Stimulated activated CD8-positive, alpha-beta memory T cell treated with anti-CD3 and anti-CD28 coated beads, Interleukin-7, amount 100 ng/mL, for 24 hours (primary cell): ENCODE measurements around the gene GNB3.
A peak's percentile ranks its signal among the peaks of the same experiment; 100 is the strongest.
"Not testable (repeated sequence)": the region's sequence is repeated elsewhere in the genome, so short reads cannot be mapped to it uniquely, and the experiment has no call there.

ENCODE experiments used
- DNase-seq: peaks from one replicate; pipeline ENCODE4 v3.0.0-alpha.2; 2020; ENCODE audit warnings: low read depth

GNB3 gene

DNA sequence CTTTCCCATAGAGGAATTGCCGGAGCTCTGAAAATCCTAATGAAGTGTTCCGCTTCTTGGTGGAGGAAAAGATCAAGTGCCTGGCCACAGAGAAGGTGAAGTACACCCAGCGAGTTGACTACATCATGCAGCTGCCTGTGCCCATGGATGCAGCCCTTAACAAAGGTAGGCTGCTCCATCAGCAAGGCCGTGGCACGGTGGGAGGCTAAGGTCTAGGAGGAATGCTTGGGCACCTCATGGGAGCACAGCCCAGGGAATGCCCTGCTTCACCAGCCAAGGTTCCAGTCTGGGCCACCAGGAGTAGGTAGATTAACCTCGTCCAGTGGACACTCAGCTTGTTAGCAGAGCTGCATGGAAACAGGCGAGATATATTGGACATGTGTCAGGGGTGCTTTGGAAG, 20.2 kb downstream of the GNB3 start:
- DNase-seq = no peak

DNA sequence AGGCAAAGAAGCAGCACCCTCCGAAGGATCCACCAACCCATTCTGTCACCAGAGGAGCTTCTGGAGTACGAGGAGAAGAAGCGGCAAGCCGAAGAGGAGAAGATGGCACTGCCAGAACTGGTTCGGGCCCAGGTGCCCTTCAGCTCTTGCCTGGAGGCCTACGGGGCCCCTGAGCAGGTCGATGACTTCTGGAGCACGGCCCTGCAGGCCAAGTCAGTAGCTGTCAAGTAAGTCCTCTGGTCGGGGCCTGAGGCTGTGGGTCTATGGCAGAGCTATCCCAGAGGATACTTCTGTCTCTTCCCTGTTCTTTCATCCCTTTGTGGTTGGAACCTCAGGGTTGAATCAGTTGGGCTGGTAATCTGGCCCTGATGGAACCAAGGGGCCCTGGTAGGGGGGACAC, 20.7 kb downstream of the GNB3 start:
- DNase-seq = no peak

DNA sequence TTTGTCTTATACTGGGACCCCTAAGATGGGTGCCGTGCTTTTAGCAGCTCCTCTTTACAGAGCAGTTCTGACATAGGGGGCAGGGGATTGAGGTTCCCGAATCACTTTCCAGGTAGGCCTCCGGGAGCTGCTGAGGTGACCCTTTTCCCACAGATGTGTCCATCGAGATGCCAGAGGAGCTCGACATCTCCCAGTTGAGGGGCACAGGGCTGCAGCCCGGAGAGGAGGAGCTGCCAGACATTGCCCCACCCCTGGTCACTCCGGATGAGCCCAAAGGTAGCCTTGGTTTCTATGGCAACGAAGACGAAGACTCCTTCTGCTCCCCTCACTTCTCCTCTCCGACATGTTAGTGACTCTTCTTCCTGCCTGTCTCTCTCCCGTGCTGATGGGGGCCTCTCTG, 22.3 kb downstream of the GNB3 start:
- DNase-seq = no peak

DNA sequence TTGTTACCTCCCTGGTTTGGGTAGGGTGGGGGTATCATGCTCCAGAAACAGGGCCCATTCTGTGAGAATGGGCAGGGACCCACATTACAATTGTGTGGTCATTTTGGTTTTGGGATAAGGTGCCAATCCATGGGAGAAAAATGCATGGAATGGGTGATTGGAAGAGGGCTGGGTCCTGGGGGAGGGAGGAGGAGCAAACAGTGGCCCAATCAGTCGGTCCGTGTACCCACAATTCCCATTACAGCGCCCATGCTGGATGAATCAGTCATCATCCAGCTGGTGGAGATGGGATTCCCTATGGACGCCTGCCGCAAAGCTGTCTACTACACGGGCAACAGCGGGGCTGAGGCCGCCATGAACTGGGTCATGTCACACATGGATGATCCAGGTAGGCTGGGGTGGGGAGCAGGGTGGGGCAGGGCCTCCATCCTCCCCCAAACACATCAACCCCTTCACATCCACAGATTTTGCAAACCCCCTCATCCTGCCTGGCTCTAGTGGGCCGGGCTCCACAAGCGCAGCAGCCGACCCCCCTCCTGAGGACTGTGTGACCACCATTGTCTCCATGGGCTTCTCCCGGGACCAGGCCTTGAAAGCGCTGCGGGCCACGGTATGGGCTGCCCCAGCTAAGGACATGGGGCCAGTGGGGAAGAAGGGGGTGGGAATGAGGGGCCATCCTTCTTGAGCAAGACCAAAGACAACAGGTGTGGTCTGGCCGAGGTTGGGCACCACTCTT, 23.0 kb downstream of the GNB3 start:
- no peak for DNase-seq

DNA sequence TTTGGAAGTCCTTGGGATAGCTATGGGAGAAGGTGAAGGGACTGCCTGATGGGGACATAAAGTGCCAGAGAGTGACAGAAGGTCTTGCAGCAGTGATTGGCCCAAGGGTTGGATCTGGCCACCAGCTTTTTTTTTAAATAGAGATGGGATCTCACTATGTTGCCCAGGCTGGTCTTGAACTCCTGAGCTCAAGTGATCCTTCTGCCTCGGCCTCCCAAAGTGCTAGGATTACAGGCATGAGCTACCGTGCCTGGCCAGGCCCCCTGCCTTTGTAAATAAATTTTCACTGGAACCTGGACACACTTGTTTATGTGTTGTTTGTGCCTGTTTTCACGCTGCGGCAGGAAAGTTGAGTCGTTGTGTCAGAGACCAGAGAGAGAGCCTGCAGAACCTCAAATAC, 24.6 kb downstream of the GNB3 start:
- DNase-seq = not testable (repeated sequence)

DNA sequence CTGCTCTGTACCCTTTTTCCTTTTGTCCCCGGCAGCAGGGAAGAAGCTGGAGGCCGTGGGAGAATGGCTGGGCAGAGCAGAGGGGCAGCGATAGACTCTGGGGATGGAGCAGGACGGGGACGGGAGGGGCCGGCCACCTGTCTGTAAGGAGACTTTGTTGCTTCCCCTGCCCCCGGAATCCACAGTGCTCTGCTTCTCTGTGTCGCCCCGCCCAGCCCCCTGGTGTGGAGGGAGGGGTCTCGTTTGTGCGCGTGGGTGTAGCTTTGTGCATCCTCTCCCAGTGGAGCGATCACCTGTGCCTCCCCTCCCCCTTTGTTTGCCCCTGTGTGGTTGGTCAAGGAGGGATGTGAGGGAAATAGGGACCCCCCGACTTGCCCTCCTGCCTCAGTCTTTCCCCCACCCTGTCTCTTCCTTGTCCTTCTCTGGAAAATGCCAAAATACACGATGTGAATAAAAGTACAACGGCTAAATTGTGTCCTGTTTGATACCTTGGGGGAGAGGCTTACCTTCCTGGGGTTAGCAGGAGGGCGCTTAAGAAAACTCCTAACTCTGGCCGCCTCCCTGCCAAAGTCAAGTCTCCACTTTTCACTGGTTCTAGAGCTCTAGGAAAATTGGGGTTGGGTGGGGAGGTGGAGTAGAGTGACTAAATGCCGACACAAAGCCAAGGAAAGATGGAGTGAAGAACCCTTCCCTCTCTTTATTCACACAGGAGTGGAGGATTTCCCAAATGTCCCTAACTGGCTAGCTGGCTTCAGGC, 25.6 kb downstream of the GNB3 start:
- no peak for DNase-seq

DNA sequence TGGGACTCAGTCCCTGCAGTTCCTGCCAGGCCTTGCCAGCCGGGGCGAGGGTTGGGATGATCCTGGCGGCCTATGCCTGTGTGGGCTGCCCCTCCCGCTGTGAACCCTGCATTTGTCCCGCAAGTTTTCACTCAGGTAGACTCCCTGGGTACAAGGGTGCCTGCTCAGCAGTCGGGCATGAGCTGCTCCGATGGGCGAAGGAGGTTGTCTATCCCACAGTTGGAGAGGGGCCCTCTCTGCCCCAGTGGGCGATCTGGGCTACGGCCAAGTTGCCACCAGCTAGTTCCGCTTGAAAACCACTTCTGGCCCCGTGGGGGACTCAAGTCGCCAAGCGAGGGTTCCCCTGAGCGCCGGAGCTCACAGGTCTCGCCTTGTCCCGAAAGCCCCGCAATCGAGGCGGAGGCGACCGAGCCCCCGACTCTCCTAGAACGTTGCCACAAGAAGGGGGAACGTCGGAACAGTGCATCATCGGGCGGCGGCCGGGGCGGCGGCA, 26.2 kb downstream of the GNB3 start:
- no peak for DNase-seq

DNA sequence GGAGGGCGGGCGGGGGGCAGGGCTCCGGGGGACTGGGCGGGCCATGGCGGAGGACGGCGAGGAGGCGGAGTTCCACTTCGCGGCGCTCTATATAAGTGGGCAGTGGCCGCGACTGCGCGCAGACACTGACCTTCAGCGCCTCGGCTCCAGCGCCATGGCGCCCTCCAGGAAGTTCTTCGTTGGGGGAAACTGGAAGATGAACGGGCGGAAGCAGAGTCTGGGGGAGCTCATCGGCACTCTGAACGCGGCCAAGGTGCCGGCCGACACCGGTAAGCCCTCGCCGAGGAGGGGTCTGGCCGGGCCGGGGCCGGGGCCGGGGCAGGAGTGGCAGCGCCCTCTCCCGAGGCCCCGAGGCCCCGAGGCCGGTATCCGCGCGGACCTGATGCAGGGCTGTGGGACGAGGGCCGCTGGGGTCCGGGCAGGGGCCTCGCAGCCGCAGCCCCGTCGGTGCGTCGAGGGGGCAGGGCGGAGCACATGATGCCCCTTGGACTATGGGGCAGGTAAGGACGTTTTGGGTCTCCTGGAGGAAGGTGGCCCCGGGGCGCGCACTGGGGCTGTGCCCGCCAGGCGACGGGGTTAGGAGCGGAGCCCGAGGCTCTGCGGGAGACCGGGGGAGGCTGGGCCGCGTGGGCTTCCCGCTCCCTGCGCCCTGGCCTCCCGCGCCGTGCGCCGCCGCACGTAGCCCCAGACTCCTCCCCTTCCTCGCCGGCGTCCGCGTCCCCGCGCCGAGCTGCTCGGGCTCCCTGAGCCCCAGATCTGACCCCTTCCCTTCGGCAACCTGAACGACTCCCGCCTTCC, 26.9 kb downstream of the GNB3 start, which contains the start of gene TPI1:
TPI1 (plus strand) TSS at position 119 of the 798 bp plus-strand sequence; CDS start at position 155, 36 bp downstream.
- DNase-seq = no peak

DNA sequence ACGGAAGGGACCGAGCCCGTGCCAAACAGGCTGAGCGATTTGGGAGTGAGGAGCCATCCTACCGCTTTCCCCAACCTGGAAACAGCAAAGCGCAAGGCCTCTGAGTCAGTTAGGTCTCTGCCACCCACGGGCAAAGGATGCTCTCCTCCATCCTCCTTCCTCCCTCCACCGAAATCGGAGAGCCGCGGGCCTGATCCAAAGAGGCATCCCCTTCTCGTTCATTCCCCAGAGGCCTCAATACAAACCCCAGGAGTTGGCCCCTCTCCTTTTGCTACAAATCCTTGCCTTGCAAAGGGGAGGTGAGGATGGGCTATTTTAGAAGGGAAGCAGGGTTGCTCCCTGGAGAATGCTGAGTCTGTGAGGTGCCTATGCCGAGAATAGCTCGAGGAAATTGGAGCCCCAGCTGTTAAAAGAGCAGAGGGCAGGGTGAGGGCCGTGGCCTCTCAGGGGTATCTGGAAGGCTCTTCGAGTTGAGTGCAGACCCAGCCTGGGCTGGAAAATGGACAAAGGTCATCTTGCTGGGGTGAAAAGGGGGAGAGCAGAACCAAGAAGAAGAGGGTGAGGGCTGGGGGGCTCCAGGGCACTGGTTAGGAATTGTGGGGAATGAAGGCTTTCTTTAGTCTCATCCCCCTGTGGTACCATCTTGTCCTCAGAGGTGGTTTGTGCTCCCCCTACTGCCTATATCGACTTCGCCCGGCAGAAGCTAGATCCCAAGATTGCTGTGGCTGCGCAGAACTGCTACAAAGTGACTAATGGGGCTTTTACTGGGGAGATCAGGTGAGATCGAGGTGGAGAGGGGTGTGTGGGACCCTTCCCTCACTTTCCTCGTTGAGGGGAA, 27.7 kb downstream of the GNB3 start:
- DNase-seq = no peak

DNA sequence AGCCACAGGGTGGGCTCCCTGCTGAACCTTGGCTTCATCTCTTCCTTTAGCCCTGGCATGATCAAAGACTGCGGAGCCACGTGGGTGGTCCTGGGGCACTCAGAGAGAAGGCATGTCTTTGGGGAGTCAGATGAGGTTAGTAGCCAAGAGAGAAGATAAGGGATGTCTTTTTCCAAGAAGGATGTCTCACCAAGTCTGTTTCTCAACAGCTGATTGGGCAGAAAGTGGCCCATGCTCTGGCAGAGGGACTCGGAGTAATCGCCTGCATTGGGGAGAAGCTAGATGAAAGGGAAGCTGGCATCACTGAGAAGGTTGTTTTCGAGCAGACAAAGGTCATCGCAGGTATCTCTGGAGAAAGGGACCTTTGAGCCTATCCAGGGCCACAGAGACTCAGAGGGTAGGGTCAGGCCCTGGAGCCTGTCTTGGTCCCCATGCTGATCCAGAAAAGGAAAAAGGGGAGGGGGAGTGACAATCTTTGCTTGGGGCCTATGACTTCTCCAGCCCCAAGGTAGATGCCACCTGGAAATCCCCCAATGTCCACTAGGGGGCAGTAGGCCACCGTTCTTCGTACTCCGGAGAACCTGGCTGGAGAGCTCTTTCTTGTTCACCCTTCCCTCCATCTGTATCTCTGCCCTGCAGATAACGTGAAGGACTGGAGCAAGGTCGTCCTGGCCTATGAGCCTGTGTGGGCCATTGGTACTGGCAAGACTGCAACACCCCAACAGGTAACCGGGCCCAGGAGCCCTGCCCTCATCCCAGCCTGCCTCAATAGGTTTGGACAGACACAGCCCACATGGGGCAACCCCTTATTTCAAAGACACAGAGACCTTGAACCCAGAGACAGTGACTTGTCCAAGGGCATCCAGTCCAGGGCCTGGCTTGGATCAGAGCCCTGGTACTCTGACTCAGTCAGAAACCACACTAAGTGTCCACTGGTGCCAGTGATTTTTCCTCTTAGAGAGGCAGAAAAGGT, 28.6 kb downstream of the GNB3 start:
- peak; percentile 69 for DNase-seq

DNA sequence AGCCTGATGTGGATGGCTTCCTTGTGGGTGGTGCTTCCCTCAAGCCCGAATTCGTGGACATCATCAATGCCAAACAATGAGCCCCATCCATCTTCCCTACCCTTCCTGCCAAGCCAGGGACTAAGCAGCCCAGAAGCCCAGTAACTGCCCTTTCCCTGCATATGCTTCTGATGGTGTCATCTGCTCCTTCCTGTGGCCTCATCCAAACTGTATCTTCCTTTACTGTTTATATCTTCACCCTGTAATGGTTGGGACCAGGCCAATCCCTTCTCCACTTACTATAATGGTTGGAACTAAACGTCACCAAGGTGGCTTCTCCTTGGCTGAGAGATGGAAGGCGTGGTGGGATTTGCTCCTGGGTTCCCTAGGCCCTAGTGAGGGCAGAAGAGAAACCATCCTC, 29.6 kb downstream of the GNB3 start:
- not testable (repeated sequence) for DNase-seq

DNA sequence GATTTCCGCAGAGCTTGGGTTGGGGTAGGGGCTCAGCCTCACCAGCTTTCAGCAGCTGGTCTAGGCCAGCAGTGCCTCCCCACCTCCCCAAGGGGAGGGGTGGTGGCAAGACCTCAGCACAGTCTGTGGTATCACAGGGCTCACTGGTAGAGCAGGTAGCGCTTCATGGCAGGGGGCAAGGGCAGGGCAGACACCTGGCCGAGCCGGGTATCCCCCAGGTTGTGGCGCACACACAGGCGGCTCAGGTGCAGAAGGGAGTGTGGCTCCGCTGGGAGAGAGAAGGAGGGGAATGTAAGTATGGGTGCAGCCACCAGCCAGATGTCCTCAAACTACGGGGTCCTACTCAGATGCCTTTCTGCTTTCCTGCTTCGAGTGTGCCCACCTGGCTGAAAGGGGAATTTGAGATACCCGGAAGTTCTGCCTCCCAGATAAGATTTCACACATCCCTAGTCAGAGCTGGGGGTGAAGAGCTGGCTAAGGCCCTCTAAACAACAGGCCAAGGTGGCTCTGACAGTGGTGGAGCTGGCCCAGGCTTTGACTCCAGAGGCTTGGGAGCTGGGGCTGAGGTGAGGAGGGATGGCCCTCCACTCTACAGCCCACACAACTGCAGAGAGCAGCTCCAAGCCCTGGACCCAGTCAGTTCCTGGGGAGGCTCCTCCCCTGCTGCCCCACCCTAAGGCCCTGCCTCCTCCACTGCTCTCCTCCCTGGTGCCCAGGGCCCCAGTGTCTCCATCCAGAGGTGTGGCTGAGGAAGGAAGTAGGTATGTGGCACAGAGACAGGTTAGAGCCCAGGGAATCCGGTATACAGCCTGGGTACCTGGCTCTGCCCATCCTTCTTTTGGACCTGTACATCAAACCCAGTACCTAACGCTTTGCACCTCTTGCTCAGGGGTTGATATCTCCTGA, 30.6 kb downstream of the GNB3 start:
- no peak for DNase-seq

DNA sequence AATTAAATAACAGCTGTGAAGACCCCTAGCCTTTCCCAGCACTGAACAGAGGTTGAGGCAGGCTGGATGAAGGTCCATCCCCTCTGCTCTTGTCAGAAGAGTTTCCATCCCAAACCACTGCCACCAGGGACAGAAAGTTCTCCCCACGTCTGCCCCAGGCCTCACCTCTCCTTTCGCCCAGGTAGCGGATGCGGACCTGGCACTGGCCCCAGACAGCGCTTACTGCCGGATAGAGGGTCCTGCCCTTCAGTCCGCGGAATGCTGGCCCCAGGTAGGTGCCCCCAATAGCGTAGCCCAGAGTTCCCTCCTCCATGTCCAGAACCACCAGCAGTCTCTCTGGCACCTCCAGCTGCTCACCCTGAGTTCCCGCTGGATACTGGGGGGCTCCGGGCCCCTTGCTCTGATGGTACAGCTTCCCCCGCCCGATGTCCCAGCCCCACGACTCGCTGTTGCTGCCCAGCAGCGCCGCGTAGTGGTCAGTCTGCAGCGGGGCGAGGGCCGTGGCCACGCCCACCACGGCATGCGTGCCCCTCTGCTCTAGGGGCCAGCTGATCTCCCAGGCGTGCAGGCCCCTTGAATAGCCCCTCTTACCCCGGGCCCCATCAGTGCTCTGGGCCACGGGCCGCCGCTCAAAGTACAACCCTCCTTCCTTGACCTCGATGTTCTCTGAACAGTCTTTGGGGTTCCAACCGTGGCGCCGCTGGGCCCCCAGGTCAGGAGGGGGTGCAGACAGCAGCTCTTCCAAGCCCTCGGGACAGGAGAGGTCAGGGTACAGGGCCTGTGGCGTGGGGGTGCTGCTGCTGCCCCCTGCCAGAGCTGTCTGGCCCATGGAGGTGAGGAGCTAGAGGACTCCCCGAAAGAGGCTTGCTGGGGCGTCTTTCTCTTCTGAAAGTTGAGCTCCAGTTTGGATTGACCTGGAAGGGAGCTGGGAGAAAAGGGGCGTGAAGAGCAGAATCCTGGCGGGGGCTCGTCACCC, 31.6 kb downstream of the GNB3 start:
- peak; percentile 71 for DNase-seq

DNA sequence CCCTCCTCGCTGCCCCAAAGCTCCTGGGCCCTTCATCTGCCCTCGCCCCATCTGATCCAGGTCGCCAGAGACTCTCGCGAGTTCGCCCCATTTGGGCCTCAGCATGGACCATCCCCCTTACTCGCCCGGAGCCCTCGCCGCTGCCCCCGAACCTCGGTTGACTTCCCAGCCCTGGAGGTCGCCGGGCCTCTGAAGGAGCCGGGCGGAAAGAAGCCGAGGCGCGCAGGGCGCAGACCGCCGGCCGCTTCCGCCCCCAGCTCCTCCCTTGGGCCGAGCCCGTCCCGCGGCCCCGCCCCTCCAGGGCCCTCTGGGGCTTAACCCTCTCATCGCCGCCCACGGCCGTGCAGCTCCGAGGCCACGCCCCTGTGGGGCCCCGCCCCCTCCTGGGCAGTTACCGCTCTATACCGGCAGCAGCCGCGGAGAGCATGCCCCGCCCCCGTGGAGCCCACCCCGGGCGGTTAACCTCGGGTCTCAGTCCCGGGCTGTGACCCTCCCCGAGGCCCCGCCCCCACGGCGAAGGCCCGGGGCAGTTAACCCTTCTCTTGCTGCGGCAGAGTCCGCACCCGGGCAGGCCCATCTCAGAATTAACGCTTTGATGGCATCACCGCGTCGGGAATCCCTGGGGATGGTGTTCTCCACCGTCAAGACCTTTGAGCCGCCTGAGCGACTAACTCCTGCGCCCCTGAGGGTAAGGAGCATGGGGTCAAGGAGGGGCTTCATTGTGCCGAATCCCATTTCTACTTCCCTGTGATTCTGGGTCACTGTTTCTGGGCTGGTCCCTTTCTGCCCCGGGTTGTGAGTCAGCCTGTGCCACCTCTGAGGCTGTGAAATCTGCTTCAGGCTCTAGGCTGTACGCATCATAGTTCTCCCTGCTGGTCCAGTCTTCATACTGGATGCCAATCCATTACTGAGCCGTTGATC, 32.6 kb downstream of the GNB3 start, which contains the start of gene SPSB2:
SPSB2 (minus strand) TSS at position 210 of the 921 bp plus-strand sequence. CDS start 402 bp downstream, outside the sequence.
- peak; percentile 99 for DNase-seq

DNA sequence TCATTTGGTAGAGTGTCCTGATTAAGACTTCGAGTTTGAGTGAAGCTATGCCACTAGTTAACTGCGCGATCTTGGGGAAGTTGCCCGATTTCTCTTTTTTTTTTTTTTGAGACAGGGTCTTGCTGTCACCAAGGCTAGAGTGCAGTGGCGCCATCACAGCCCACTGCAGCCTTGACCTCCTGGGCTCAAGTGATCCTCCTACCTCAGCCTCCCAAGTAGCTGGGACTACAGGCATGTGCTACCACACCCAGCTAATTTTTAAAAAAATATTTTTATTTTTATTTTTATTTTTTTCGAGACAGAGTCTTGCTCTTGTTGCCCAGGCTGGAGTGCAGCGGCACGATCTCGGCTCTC, 33.3 kb downstream of the GNB3 start:
- not testable (repeated sequence) for DNase-seq

DNA sequence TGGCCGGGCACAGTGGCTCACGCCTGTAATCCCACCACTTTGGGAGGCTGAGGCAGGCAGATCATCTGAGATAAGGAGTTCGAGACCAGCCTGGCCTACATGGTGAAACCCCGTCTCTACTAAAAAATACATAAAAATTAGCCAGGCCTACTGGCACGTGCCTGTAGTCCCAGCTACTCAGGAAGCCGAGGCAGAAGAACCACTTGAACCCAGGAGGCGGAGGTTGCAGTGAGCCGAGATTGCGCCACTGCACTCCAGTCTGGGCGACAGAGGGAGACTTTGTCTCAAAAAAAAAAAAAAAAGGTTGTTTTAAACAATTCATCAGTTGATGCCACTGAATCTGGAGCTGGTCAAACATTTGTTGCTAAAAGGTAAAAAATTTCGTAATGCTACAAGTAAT, 39.1 kb downstream of the GNB3 start:
- not testable (repeated sequence) for DNase-seq

DNA sequence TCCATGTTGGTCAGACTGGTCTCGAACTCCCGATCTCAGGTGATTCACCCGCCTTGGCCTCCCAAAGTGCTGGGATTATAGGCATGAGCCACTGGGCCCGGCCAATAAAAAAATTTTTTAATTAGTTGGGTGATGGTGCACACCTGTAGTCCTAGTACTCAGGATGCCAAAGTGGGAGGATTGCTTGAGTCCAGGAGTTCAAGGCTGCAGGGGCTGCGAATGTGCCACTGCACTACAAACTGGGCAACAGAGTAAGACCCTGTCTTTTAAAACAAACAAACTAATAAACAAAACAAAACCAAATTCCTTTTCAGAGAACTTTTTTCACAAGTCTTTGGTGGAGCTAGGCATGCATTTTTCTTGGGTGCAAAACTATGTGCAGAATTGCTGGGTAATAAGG, 42.5 kb downstream of the GNB3 start:
- no peak for DNase-seq
